ENCODE results near the gene ENPP3. TPM values are rescaled to one million over a fixed set of nuclear protein-coding genes. Genes with fewer than 3 reads are reported as not detected.

The ENPP3 gene
- total RNA-seq, 1 experiment from 2014 or later: 0.15 TPM

DNA sequence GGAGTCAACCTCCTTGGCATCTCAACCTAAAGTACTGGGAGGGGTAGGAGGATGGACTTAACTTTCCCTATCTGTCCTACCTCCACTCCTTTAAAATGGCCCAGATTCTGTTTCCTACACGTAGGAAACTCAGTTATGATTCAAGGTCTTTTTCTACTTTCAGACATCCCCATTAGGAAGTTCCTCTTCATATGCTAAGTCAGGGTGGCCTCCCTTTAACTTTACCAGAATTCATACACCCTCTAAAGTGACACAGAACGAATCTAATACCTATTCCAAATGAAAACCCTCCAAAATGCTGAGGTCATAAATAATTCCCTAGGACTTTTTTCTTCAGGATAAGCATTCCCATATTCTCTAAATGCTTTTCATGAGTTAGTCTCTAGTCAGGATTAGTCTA is 48.5 kb upstream of the ENPP3 start:
- no peaks in the 10 kb centered on the region for H3K9me3 Mint-ChIP-seq
- WGBS (ENCODE audit: extremely low coverage, insufficient read length, low lambda C conversion rate): no CpG with 5 or more reads among the region's 2 CpGs
- H2BK12ac ChIP-seq (ENCODE audit: insufficient read length, low read depth, low read length): no peak overlapping the region
- H2AK5ac ChIP-seq (ENCODE audit: insufficient read length, low read length): no peak overlapping the region
- H2BK120ac ChIP-seq (ENCODE audit: low read depth, low read length, poor library complexity, severe bottlenecking): no peak overlapping the region
- H3K4me3 Mint-ChIP-seq: no peak overlapping the region
- no peaks in the 10 kb centered on the region for H3K23me2 ChIP-seq (ENCODE audit: insufficient read length, low read depth, low read length, poor library complexity, severe bottlenecking)
- no peak overlapping the region for H3K27ac ChIP-seq (ENCODE audit: insufficient read length, low read depth, low read length)
- TF ChIP-seq, protein P1, sequence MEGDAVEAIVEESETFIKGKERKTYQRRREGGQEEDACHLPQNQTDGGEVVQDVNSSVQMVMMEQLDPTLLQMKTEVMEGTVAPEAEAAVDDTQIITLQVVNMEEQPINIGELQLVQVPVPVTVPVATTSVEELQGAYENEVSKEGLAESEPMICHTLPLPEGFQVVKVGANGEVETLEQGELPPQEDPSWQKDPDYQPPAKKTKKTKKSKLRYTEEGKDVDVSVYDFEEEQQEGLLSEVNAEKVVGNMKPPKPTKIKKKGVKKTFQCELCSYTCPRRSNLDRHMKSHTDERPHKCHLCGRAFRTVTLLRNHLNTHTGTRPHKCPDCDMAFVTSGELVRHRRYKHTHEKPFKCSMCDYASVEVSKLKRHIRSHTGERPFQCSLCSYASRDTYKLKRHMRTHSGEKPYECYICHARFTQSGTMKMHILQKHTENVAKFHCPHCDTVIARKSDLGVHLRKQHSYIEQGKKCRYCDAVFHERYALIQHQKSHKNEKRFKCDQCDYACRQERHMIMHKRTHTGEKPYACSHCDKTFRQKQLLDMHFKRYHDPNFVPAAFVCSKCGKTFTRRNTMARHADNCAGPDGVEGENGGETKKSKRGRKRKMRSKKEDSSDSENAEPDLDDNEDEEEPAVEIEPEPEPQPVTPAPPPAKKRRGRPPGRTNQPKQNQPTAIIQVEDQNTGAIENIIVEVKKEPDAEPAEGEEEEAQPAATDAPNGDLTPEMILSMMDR (conservative IDR thresholded peaks at IDR 0.05): no peak
- H3K9ac ChIP-seq (ENCODE audit: extremely low read depth, insufficient read length, low read length): no peak overlapping the region
- no peak overlapping the region for H2AFZ ChIP-seq (ENCODE audit: low read length)
- H3K9me3 ChIP-seq (ENCODE audit: control insufficient read depth, low read depth, low read length): no peaks in the 10 kb centered on the region
- H4K20me1 ChIP-seq (ENCODE audit: control insufficient read depth, insufficient read depth, insufficient read length): no peaks in the 10 kb centered on the region
- no peak overlapping the region for H4K5ac ChIP-seq (ENCODE audit: insufficient read length, low read depth, low read length)
- H4K91ac ChIP-seq (ENCODE audit: insufficient read length, low read depth, low read length): no peak overlapping the region
- peak overlapping the region in 1 of 3 experiments; percentile 42; a peak in 1 of 7 replicates for H3K27ac Mint-ChIP-seq
- no peaks in the 10 kb centered on the region for H3K27me3 ChIP-seq (ENCODE audit: insufficient read depth, low read length)
- H3K79me2 ChIP-seq (ENCODE audit: insufficient read depth, low read length): no peaks in the 10 kb centered on the region
- H3K4me2 ChIP-seq (ENCODE audit: insufficient read depth, insufficient read length, low read length): no peak overlapping the region
- no peak overlapping the region for H3K4ac ChIP-seq (ENCODE audit: low read depth, low read length)
- H2BK5ac ChIP-seq (ENCODE audit: insufficient read length, low read length): no peak overlapping the region
- H3K36me3 Mint-ChIP-seq (ENCODE audit: insufficient read depth in 1 of 3, low read depth in 3 of 3): peaks cover 6 to 46% (median 43%) of the 10 kb centered on the region in 3 experiments; a peak in 6 of 7 replicates
- H3K56ac ChIP-seq (ENCODE audit: insufficient read length, low read depth, low read length): no peak overlapping the region
- no peak overlapping the region for H2BK20ac ChIP-seq (ENCODE audit: low read depth, low read length, poor library complexity, severe bottlenecking)
- H3K18ac ChIP-seq (ENCODE audit: insufficient read length, low read depth, low read length): no peak overlapping the region
- H2BK15ac ChIP-seq (ENCODE audit: low read depth, low read length): no peak overlapping the region
- H3T11ph ChIP-seq (ENCODE audit: low read length): no peak overlapping the region
- no peaks in the 10 kb centered on the region for H3K27me3 Mint-ChIP-seq (ENCODE audit: low read depth)
- no peak overlapping the region for H4K8ac ChIP-seq (replicated peaks; ENCODE audit: insufficient read length, low read depth, low read length)
- DNase-seq: no peak
- no peak overlapping the region for H3K14ac ChIP-seq (ENCODE audit: insufficient read depth, low read length)
- no peaks in the 10 kb centered on the region for H3K4me1 Mint-ChIP-seq
- no peak overlapping the region for H3K23ac ChIP-seq (ENCODE audit: insufficient read length, low read depth, low read length)
- H3K79me1 ChIP-seq (ENCODE audit: insufficient read depth, low read depth, low read length, poor library complexity, severe bottlenecking): no peaks in the 10 kb centered on the region
- H3K4me1 ChIP-seq (ENCODE audit: insufficient read depth, low read length): no peaks in the 10 kb centered on the region

Data from H9 (cell line).